ENCODE measurements around the gene SMYD3. TPM values are rescaled to one million over a fixed set of nuclear protein-coding genes. Genes with fewer than 3 reads are reported as not detected.
A peak's percentile ranks its signal among the peaks of the same experiment; 100 is the strongest.

SMYD3 gene
- total and polyA plus RNA-seq, 2 of the 4 experiments (the other 2 are of a cell fraction), result 26.5 to 37.6 TPM

GRCh38 chr1:245837718-245838117, 669.4 kb downstream of the SMYD3 start:
- no CpG with 5 or more reads among the region's 5 CpGs for WGBS, 2 experiments (ENCODE audit: extremely low coverage in 2 of 2, insufficient read length in 1 of 2)
- H3K36me3 ChIP-seq (ENCODE audit: control insufficient read depth, insufficient read depth, low read length), result 0 out of 2 replicates have a peak, but pooled peaks cover 1% of the 10 kb centered on the region
- peak overlapping the region; percentile 16; the same call in 1 of the 2 replicates for H2BK120ac ChIP-seq (ENCODE audit: low read depth, low read length)
- H4K5ac ChIP-seq (ENCODE audit: low read depth, low read length), result no peak overlapping the region
- no peak overlapping the region for H3K4me3 ChIP-seq (ENCODE audit: insufficient read depth, low read depth, low read length)
- ChIA-PET CTCF (interaction anchor here (0.6 kb wide), 1 partner anchor 181 kb away, joined by 4 read pairs; no protein-coding TSS in a partner anchor), POLR2A (ENCODE audit: unreplicated experiment) (no interaction called here)
- H4K91ac ChIP-seq (ENCODE audit: insufficient read depth, low read depth, low read length), result no peak overlapping the region
- H2BK20ac ChIP-seq (ENCODE audit: low read depth, low read length), result peak overlapping the region; percentile 9; the same call in 1 of the 2 replicates
- H3K9me3 ChIP-seq (ENCODE audit: control insufficient read depth, insufficient read depth, low read length), result no peaks in the 10 kb centered on the region
- DNase-seq, result peak; percentile 57
- H3K4me1 ChIP-seq (ENCODE audit: control insufficient read depth, insufficient read depth, low read length), result peaks cover 3% of the 10 kb centered on the region; the same call in 1 of the 2 replicates
- ATAC-seq (ENCODE audit: low read depth), result peak; percentile 48; the same call in 1 of the 2 replicates
- peak overlapping the region; percentile 74; the same call in 1 of the 3 replicates for H2BK15ac ChIP-seq (ENCODE audit: low read depth, low read length)
- H2AK9ac ChIP-seq (replicated peaks; ENCODE audit: low read depth, low read length, poor library complexity), result peak overlapping the region; percentile 38
- no peak overlapping the region for H3K18ac ChIP-seq (ENCODE audit: low read depth, low read length)
- H2AK5ac ChIP-seq (ENCODE audit: low read depth, low read length), result peak overlapping the region; percentile 25; the same call in 1 of the 2 replicates
- H3K23ac ChIP-seq (ENCODE audit: low read depth, low read length), result no peak overlapping the region
- no peaks in the 10 kb centered on the region for H3K9me1 ChIP-seq (ENCODE audit: insufficient read depth, low read length)
- H3K56ac ChIP-seq (ENCODE audit: extremely low read depth, insufficient read depth, low read length), result no peak overlapping the region
- peak; percentile 6; the same call in 1 of the 2 replicates for TF ChIP-seq RAD21 (IDR thresholded peaks at IDR 0.05; ENCODE audit: low read length)
- no peak for TF ChIP-seq BHLHE40 (IDR thresholded peaks at IDR 0.05; ENCODE audit: low read depth, low read length)
- dilution Hi-C loops (cut with HindIII; ENCODE audit: low sequenced_read_pairs, unreplicated experiment), result no loop called here
- no peaks in the 10 kb centered on the region; a peak in 1 of 4 replicates for H3K79me1 ChIP-seq (ENCODE audit: low read depth in 1 of 2, low read length in 2 of 2)
- 0 out of 2 replicates have a peak overlapping the region, but pooled peaks have one; percentile 19 for H3K14ac ChIP-seq (replicated peaks; ENCODE audit: low read depth, low read length)
- H2AFZ ChIP-seq (replicated peaks; ENCODE audit: low read length, poor library complexity), result peak overlapping the region; percentile 24
- no peak overlapping the region for H3K9ac ChIP-seq (ENCODE audit: low read depth, low read length)
- intact Hi-C loops (cut with micrococcal nuclease), result no loop called here
- H3K4me2 ChIP-seq (ENCODE audit: low read depth, low read length), result no peak overlapping the region
- no peak overlapping the region for H3K27ac ChIP-seq (ENCODE audit: insufficient read depth, low read length)
- no peaks in the 10 kb centered on the region for H4K20me1 ChIP-seq (ENCODE audit: insufficient read depth, low read length)
- no peaks in the 10 kb centered on the region for H3K27me3 ChIP-seq (ENCODE audit: control insufficient read depth, insufficient read depth, low read length)
- in situ Hi-C loops (cut with MboI; ENCODE audit: low sequenced_read_pairs), result no loop called here
- H3K4ac ChIP-seq (ENCODE audit: low read depth, low read length), result peak overlapping the region; percentile 43; the same call in 1 of the 2 replicates
- H4K8ac ChIP-seq (ENCODE audit: low read depth in 2 of 2, low read length in 2 of 2), result peak overlapping the region; percentile 31 to 34; a peak in 1 of 4 replicates
- BruUV-seq (replicated peaks), result no TSS peak
- no peak overlapping the region for H2BK5ac ChIP-seq (ENCODE audit: low read depth, low read length, poor library complexity, severe bottlenecking)
